Measurements from ENCODE around the gene ST3GAL5. TPM values are rescaled to one million over a fixed set of nuclear protein-coding genes. Genes with fewer than 3 reads are reported as not detected.

ST3GAL5 gene
- total RNA-seq, 2 donors from 2014 or later = 24.7 to 38.6 TPM

DNA sequence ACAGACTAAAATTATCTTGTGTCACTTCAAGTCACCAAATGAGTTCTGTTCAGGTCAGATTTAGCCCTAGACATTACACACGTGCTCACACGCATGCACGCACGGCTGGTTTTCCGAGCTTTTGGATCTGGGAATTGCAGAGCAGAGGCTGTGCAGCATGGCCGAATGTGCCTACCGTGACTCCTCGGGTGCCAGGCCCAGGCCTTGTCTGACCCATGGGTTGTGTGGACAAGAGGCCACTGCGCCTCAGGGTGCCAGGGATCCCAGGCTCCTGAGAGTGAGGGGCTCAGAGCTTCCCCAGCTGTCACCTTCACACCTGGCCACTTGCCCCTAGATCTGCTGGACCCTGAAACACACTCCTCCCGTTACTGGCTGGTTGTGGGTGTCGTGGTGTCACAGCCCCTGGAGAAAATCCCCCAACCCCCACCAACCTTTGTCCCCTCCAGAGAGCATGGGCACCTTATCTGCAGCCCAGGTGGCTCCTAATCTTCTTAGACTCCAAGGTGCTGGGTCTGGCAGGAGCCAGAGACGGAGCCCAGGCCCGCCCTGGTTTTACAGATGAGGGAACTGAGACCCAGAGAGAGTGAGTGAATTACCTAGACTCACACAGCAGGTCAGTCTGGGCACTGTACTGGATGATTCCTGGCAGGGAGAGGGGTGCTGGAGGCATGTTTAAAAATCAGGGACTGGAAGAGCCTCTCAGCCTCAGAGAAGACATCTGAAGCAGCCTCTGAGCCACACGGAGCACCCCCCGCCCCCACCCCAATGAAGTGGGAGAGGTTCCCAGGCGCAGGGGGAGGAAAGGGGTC is 78.2 kb downstream of the ST3GAL5 start:
- Histone ChIP-seq H3K4me3 (peak overlapping the region in 1 of 2 donors; percentile 9), H3K4me1 (replicated peaks) (peaks cover 15% of the 10 kb centered on the region), H3K27me3 (replicated peaks; ENCODE audit: insufficient read depth) (no peaks in the 10 kb centered on the region), H3K36me3 (no peaks in the 10 kb centered on the region), H3K9me3 (no peaks in the 10 kb centered on the region), H3K27ac (peak overlapping the region; percentile 37 to 49)
- WGBS = 77% methylated on average over 16 of the region's 16 CpGs
- intact Hi-C loops (cut with DNase I) = no loop called here
- DNase-seq (ENCODE audit: low spot score) = no peak
- TF ChIP-seq POLR2A (IDR thresholded peaks at IDR 0.05) = no peak
- TF ChIP-seq, protein P1, sequence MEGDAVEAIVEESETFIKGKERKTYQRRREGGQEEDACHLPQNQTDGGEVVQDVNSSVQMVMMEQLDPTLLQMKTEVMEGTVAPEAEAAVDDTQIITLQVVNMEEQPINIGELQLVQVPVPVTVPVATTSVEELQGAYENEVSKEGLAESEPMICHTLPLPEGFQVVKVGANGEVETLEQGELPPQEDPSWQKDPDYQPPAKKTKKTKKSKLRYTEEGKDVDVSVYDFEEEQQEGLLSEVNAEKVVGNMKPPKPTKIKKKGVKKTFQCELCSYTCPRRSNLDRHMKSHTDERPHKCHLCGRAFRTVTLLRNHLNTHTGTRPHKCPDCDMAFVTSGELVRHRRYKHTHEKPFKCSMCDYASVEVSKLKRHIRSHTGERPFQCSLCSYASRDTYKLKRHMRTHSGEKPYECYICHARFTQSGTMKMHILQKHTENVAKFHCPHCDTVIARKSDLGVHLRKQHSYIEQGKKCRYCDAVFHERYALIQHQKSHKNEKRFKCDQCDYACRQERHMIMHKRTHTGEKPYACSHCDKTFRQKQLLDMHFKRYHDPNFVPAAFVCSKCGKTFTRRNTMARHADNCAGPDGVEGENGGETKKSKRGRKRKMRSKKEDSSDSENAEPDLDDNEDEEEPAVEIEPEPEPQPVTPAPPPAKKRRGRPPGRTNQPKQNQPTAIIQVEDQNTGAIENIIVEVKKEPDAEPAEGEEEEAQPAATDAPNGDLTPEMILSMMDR (IDR thresholded peaks at IDR 0.05) = no peak
- TF ChIP-seq POLR2AphosphoS5 (IDR thresholded peaks at IDR 0.05) = no peak

DNA sequence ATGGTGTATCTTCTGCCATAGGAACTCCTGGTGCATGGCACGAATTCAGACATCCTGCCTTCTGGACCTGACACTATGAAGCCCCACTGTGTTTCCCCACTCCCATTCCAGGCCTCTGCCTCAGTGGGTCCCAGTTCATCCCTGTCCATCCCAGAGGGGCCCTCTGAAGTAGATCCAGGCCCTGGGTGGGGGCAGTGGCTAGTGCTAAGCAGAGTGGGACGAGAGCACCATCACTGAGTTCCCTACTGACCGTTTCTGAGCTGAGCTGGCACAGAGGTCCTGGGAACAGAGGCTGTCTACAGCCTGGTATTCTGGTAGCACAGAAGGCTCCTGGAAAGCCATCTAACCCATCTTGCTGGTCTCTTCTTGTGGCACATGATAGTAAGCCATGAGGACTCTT is 81.0 kb downstream of the ST3GAL5 start:
- no peaks in the 10 kb centered on the region for H3K9me3 ChIP-seq
- H3K4me1 ChIP-seq (replicated peaks) = peaks cover 15% of the 10 kb centered on the region
- no peaks in the 10 kb centered on the region for H3K36me3 ChIP-seq
- H3K27me3 ChIP-seq (replicated peaks; ENCODE audit: insufficient read depth) = no peaks in the 10 kb centered on the region
- no peak for TF ChIP-seq POLR2A (IDR thresholded peaks at IDR 0.05)
- TF ChIP-seq, protein P1 (IDR thresholded peaks at IDR 0.05) = no peak
- no peak for TF ChIP-seq POLR2AphosphoS5 (IDR thresholded peaks at IDR 0.05)
- H3K4me3 ChIP-seq = no peak overlapping the region
- no peak for DNase-seq (ENCODE audit: low spot score)
- 98% methylated on average over 3 of the region's 3 CpGs for WGBS
- H3K27ac ChIP-seq = no peak overlapping the region
- intact Hi-C loops (cut with DNase I) = no loop called here

DNA sequence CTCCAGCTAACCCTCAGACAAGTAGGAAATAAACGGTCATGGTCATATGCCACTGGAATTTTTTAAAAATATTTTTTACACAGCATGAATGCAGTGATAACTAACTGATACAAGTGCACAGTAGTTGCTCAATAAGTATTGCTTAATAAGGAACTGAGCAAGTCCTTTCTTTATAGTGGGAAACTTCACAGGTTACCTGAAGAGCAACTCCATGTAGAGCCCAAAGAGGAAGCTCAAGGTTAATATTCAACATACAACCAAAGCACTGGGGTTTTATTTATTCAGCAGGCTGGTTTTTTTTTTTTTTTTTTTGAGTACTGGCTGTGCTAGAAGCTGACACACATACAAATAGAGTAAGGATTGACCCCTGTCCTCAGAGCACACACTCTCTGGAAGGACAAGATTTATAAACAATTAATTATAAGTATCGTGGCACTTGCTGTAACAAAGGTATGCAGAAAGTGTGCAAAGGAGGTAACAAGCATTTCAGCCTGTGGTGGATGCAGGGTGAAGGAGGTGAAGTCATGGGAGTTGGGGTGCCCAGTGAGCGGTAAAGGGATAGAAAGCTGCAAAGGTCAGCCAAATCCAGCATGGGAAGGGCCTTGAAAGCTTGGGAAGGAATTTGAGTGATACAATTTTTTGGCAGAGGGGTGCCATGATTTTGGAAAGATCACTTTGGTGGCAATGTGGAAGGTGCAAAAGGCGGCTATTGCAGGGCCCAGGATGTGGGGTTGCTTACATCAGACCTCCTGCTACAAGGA is 82.3 kb downstream of the ST3GAL5 start:
- Histone ChIP-seq H3K27ac (no peak overlapping the region), H3K4me3 (no peak overlapping the region), H3K9me3 (no peaks in the 10 kb centered on the region), H3K27me3 (replicated peaks; ENCODE audit: insufficient read depth) (no peaks in the 10 kb centered on the region), H3K4me1 (replicated peaks) (peaks cover 10% of the 10 kb centered on the region), H3K36me3 (no peaks in the 10 kb centered on the region)
- TF ChIP-seq POLR2AphosphoS5 (IDR thresholded peaks at IDR 0.05) (no peak), POLR2A (IDR thresholded peaks at IDR 0.05) (no peak)
- TF ChIP-seq, protein P1 (IDR thresholded peaks at IDR 0.05) = no peak
- no peak for DNase-seq (ENCODE audit: low spot score)
- intact Hi-C loops (cut with DNase I) = no loop called here
- WGBS = 91% methylated on average over 4 of the region's 4 CpGs

DNA sequence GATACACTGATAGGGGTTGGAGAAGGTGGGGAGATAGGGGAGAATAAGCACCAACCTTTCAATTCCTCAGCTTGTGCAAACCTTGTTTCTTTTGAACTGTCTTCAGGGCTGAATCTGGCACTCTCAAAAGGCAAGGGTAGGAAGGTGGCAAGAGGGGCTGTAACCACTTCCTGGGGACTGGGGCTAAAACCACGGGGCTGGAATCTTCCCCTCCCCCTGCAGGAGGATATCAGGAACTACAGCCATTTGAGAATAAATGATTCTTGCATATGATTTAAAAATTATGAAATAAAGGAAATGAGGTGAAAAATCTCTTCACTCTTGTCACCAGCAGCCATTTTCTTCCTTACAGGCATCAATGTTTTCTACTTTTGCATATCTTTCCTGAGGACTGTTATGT is 84.2 kb downstream of the ST3GAL5 start:
- Histone ChIP-seq H3K4me3 (no peak overlapping the region), H3K27me3 (replicated peaks; ENCODE audit: insufficient read depth) (no peaks in the 10 kb centered on the region), H3K36me3 (no peaks in the 10 kb centered on the region), H3K27ac (no peak overlapping the region), H3K4me1 (replicated peaks) (no peaks in the 10 kb centered on the region), H3K9me3 (no peaks in the 10 kb centered on the region)
- no peak for DNase-seq (ENCODE audit: low spot score)
- 0% methylated on average over 1 of the region's 1 CpG for WGBS
- TF ChIP-seq POLR2A (IDR thresholded peaks at IDR 0.05) (no peak), POLR2AphosphoS5 (IDR thresholded peaks at IDR 0.05) (no peak)
- TF ChIP-seq, protein P1 (IDR thresholded peaks at IDR 0.05) = peak in 3 of 4 experiments; percentile 32 to 48 (median 46)
- intact Hi-C loops (cut with DNase I) = no loop called here

Measured in prostate gland (tissue), 2 donors.